ENCODE results near the gene ADCY1.

GRCh38 chr7:45563941-45564461 lies 10.2 kb upstream of the ADCY1 start:
- TF ChIP-seq YY1 (IDR thresholded peaks at IDR 0.05; ENCODE audit: insufficient read depth, insufficient read length) (no peak), SUZ12 (IDR thresholded peaks at IDR 0.05; ENCODE audit: extremely low read depth, insufficient read depth, insufficient read length) (no peak)

Data from NT2/D1 (cell line).